GM10248 (cell line): ENCODE measurements around the gene CABP4.

Experiments used
- CTCF ChIA-PET: fragments of 300-600 bp; sonication (Branson Sonifier 250); formaldehyde crosslinking; extraction: SDS; loops from one replicate; lab custom pipeline; 2021; ENCODE audit warnings: antibody characterized with exemption; lab: Yijun Ruan, JAX
- POLR2A ChIA-PET: fragments of 350-650 bp; sonication (Branson Sonifier 250); formaldehyde crosslinking; extraction: SDS; loops from one replicate; lab custom pipeline; 2020; ENCODE audit warnings: antibody characterized with exemption; lab: Yijun Ruan, JAX
- DNase-seq: peaks from one replicate; pipeline ENCODE4 v3.0.0; 2012; ENCODE audit errors: extremely low spot score
- CTCF ChIP-seq: IDR thresholded peaks from 2 replicates; pipeline ENCODE4 v1.5.1; 2012; ENCODE audit warnings: mild to moderate bottlenecking, low read depth; ENCODE audit errors: extremely low read depth, missing control alignments, control extremely low read depth

CABP4 gene

GRCh38 chr11:67412495-67413179 lies 42.5 kb upstream of the CABP4 start:
- no peak for TF ChIP-seq CTCF
- ChIA-PET CTCF (interaction anchor here (0.9 to 3.6 kb wide), 4 partner anchors 10 to 93 kb away, joined by 3 to 33 read pairs (median 3); partner anchors contain the start of genes PITPNM1, PPP1CA and TBC1D10C), POLR2A (no interaction called here)
- DNase-seq = no peak

GRCh38 chr11:67413266-67413849 lies 41.8 kb upstream of the CABP4 start:
- no peak for TF ChIP-seq CTCF
- CTCF ChIA-PET = interaction anchor here (1.0 to 3.6 kb wide), 2 partner anchors 11 to 67 kb away, joined by 3 to 33 read pairs; partner anchors contain the start of genes PPP1CA and TBC1D10C
- POLR2A ChIA-PET = interaction anchor here (1.3 kb wide), 1 partner anchor 9 kb away, joined by 3 read pairs; the partner anchor contains the start of gene TBC1D10C
- DNase-seq = no peak

- TF ChIP-seq CTCF = no peak
- ChIA-PET POLR2A (no interaction called here), CTCF (interaction anchor here (3.6 to 5.7 kb wide), 2 partner anchors 13 kb away, joined by 33 to 50 read pairs; partner anchors contain the start of genes PPP1CA and TBC1D10C)
- no peak for DNase-seq
These were observed 39.5 kb upstream of the CABP4 start, which contains the start of gene CARNS1 for GRCh38 chr11:67415501-67416304. TSS of gene CARNS1 (plus strand) at chr11:67415678. CDS start at chr11:67416200, 522 bp downstream.

GRCh38 chr11:67416416-67417335 lies 38.5 kb upstream of the CABP4 start:
- DNase-seq = no peak
- no peak for TF ChIP-seq CTCF
- ChIA-PET CTCF (interaction anchor here (1.2 to 5.7 kb wide), 2 partner anchors 10 to 14 kb away, joined by 3 to 50 read pairs; partner anchors contain the start of genes PPP1CA and TBC1D10C), POLR2A (interaction anchor here (0.5 to 1.1 kb wide), 2 partner anchors 15 to 49 kb away, joined by 3 read pairs; partner anchors contain the start of gene PPP1CA)

- CTCF ChIA-PET = interaction anchor here (1.2 to 5.7 kb wide), 3 partner anchors 10 to 36 kb away, joined by 3 to 50 read pairs (median 19); partner anchors contain the start of genes PPP1CA and TBC1D10C
- no peak for DNase-seq
- POLR2A ChIA-PET = interaction anchor here (1.1 kb wide), 1 partner anchor 16 kb away, joined by 3 read pairs; the partner anchor contains the start of gene PPP1CA
- TF ChIP-seq CTCF = no peak
These were observed 37.7 kb upstream of the CABP4 start for GRCh38 chr11:67417425-67417824.
